ENCODE results near the gene CNTFR.

GRCh38 chr9:34550016-34550680, 39.4 kb downstream of the CNTFR start:
- TF ChIP-seq CTCF (conservative IDR thresholded peaks at IDR 0.05; ENCODE audit: low read depth in 2 of 2) = no peak
- no peak for TF ChIP-seq EZH2 (IDR thresholded peaks at IDR 0.05; ENCODE audit: low read depth, unreplicated experiment)
- no peak for TF ChIP-seq REST (IDR thresholded peaks at IDR 0.05; ENCODE audit: unreplicated experiment)
- no peak for TF ChIP-seq POLR2AphosphoS5 (IDR thresholded peaks at IDR 0.05; ENCODE audit: low read depth)
- TF ChIP-seq CREB1 (CRISPR knock-in tag; IDR thresholded peaks at IDR 0.05; ENCODE audit: low read depth) = no peak
- TF ChIP-seq ETS1 (IDR thresholded peaks at IDR 0.05) = no peak
- no peak for TF ChIP-seq EZH2phosphoT487 (IDR thresholded peaks at IDR 0.05; ENCODE audit: unreplicated experiment)
- no peak for TF ChIP-seq JUNB (IDR thresholded peaks at IDR 0.05; ENCODE audit: unreplicated experiment)
- TF ChIP-seq ZNF114 (CRISPR knock-in tag; IDR thresholded peaks at IDR 0.05) = no peak
- no peak for TF ChIP-seq ZNF331 (CRISPR knock-in tag; IDR thresholded peaks at IDR 0.05; ENCODE audit: low read depth)
- TF ChIP-seq STAT1 (IDR thresholded peaks at IDR 0.05; ENCODE audit: unreplicated experiment) = no peak
- TF ChIP-seq NANOG (IDR thresholded peaks at IDR 0.05; ENCODE audit: borderline replicate concordance) = no peak

Data from GM23338 (cell line).